GM06990 (cell line): Measurements from ENCODE around the gene NAP1L1.

ENCODE experiments used
- DNase-seq: peaks from one replicate; pipeline ENCODE4 v3.0.0-alpha.2; 2011; ENCODE audit not compliant: insufficient read length; ENCODE audit errors: extremely low read depth
- H3K27me3 ChIP-seq: replicated peaks from 2 replicates; pipeline ENCODE4 v1.6.0; 2011; ENCODE audit warnings: low read length; ENCODE audit not compliant: control insufficient read depth, insufficient read depth
- H3K36me3 ChIP-seq: 2 replicates; pipeline ENCODE4 v1.5.1; 2011; ENCODE audit warnings: low read length; ENCODE audit not compliant: control insufficient read depth, insufficient read depth
- H3K4me3 ChIP-seq: replicated peaks from 2 replicates; pipeline ENCODE4 v1.5.1; 2011; ENCODE audit warnings: low read depth, mild to moderate bottlenecking, control low read depth, low read length
- CTCF ChIP-seq: IDR thresholded peaks from 2 replicates; pipeline ENCODE4 v1.5.1; 2011; ENCODE audit warnings: low read length, control low read depth, mild to moderate bottlenecking, inconsistent platforms; ENCODE audit not compliant: insufficient read depth, poor library complexity, severe bottlenecking

Gene NAP1L1

GRCh38 chr12:76031414-76032042, 53.0 kb downstream of the NAP1L1 start, which contains the start of gene PHLDA1:
Gene PHLDA1 (minus strand): TSS chr12:76031776.
- Histone ChIP-seq H3K36me3 (no peaks in the 10 kb centered on the region), H3K4me3 (peak within 1 kb of the TSS; percentile 77), H3K27me3 (no peaks in the 10 kb centered on the region)
- peak; percentile 94 for DNase-seq
- peak; percentile 76 for TF ChIP-seq CTCF

GRCh38 chr12:76031081-76031413, 53.4 kb downstream of the NAP1L1 start:
- DNase-seq: no peak

GRCh38 chr12:76030341-76031080, 54.0 kb downstream of the NAP1L1 start:
- H3K4me3 ChIP-seq: peak overlapping the region; percentile 77
- TF ChIP-seq CTCF: no peak
- no peaks in the 10 kb centered on the region for H3K36me3 ChIP-seq
- H3K27me3 ChIP-seq: no peaks in the 10 kb centered on the region
- DNase-seq: peak; percentile 64

More at GRCh38 chr12:76031081-76031413, 53.4 kb downstream of the NAP1L1 start:
- Histone ChIP-seq H3K27me3 (no peaks in the 10 kb centered on the region), H3K36me3 (no peaks in the 10 kb centered on the region), H3K4me3 (peak overlapping the region; percentile 77)
- no peak for TF ChIP-seq CTCF

- Histone ChIP-seq H3K4me3 (peak overlapping the region; percentile 77), H3K36me3 (no peaks in the 10 kb centered on the region), H3K27me3 (no peaks in the 10 kb centered on the region)
- peak; percentile 16 for DNase-seq
- no peak for TF ChIP-seq CTCF
These were observed 54.5 kb downstream of the NAP1L1 start for GRCh38 chr12:76029982-76030340.

GRCh38 chr12:76028571-76029277, 55.8 kb downstream of the NAP1L1 start:
- no peak for TF ChIP-seq CTCF
- no peak overlapping the region for H3K4me3 ChIP-seq
- H3K27me3 ChIP-seq: no peaks in the 10 kb centered on the region

More at GRCh38 chr12:76028571-76029277, 55.8 kb downstream of the NAP1L1 start:
- DNase-seq: no peak
- H3K36me3 ChIP-seq: no peaks in the 10 kb centered on the region
